Kidney glomerular epithelial cell (primary cell): ENCODE data around the gene CDSN.
"Not testable (repeated sequence)": the region's sequence is repeated elsewhere in the genome, so short reads cannot be mapped to it uniquely, and the experiment has no call there.

ENCODE experiments used
- DNase-seq: peaks from one replicate; lab custom pipeline; 2025; lab: John Stamatoyannopoulos, UW

The CDSN gene

GRCh38 chr6:31120151-31120915 lies at the start of gene CDSN:
TSS of gene CDSN (minus strand) at chr6:31120446. CDS start at chr6:31120419, 27 bp downstream.
- DNase-seq = no peak

- DNase-seq = no peak
These were observed 49.0 kb upstream of the CDSN start for GRCh38 chr6:31169123-31169857.

- DNase-seq = no peak
These were observed 48.4 kb upstream of the CDSN start for GRCh38 chr6:31168606-31169005.

GRCh38 chr6:31165986-31166385 lies 45.7 kb upstream of the CDSN start:
- DNase-seq = no peak

GRCh38 chr6:31165064-31165832 lies 45.0 kb upstream of the CDSN start:
- not testable (repeated sequence) for DNase-seq

GRCh38 chr6:31164475-31165063 lies 44.3 kb upstream of the CDSN start:
- not testable (repeated sequence) for DNase-seq

GRCh38 chr6:31163922-31164321 lies 43.7 kb upstream of the CDSN start:
- no peak for DNase-seq

- no peak for DNase-seq
These were observed 42.4 kb upstream of the CDSN start for GRCh38 chr6:31162463-31163165.

GRCh38 chr6:31161216-31162126 lies 41.2 kb upstream of the CDSN start:
- no peak for DNase-seq

GRCh38 chr6:31158863-31159855 lies 38.9 kb upstream of the CDSN start:
- no peak for DNase-seq

- peak; percentile 100 for DNase-seq
These were observed 38.1 kb upstream of the CDSN start, which contains the start of gene TCF19 for GRCh38 chr6:31158140-31158862. TSS of gene TCF19 (plus strand) at chr6:31158589. CDS start at chr6:31159470, 881 bp downstream.

GRCh38 chr6:31157513-31158139 lies 37.4 kb upstream of the CDSN start, which contains the start of gene CCHCR1:
TSS of gene CCHCR1 (minus strand) at chr6:31157802. CDS start at chr6:31157600, 202 bp downstream.
- DNase-seq = no peak

- DNase-seq = peak; percentile 32
These were observed 36.4 kb upstream of the CDSN start for GRCh38 chr6:31156641-31157040.

- DNase-seq = no peak
These were observed 34.2 kb upstream of the CDSN start for GRCh38 chr6:31154436-31154835.

- DNase-seq = peak; percentile 82
These were observed 32.5 kb upstream of the CDSN start for GRCh38 chr6:31152781-31153180.

GRCh38 chr6:31149827-31150447 lies 29.7 kb upstream of the CDSN start:
- no peak for DNase-seq

- DNase-seq = no peak
These were observed 25.1 kb upstream of the CDSN start for GRCh38 chr6:31145386-31145785.
